ENCODE results near the gene MAD2L1. TPM values are rescaled to one million over a fixed set of nuclear protein-coding genes. Genes with fewer than 3 reads are reported as not detected.

MAD2L1 gene
- total RNA-seq (2022; extraction: Qiagen RNA extraction; ENCODE audit: low read depth), result 45.7 to 68.7 TPM (median 53.1 TPM) in 5 replicates

DNA sequence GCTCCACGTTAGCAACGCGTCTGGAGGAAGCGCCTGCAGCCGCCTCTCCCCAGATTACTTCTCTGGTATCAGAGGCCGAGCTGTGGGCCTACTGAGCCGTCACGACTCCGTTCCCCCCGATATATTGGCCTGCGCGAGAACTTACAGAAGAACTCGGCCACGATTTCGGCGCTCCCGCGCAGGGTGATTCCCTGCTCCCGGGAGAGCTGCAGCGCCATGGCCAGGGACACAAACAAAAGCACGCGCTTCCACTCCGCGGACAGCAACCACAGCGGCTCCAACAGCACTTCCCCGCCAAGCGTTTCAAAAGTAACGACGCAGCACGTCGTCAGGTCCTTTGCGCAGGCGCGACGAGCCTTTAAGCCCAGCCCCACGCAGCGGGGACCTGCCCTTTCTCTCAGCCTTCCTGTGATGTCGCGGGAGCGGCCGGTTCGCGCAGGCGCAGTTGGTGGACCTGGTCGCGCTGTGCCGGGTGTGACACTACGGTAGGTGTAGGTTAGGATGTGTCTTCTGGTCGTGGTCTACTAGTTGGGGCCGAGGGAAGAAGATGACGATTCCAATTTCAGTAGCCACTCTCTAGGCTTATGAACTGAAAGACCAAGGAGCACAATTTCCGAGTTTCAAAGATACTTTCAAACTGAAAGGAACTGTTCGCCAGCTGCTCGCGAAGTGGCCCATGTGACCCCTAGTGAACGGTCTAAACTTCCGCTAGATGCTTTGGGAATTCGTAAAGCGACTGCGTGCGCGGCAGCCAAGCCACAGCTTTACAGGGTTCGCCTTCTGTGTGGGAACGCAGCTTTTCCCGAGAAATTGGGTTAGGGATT lies at the start of gene MAD2L1:
Gene MAD2L1, minus strand, starts transcription at position 332 of the 824 bp plus-strand sequence. Its CDS starts 114 bp downstream, at position 218.

All from A549 treated with ZK216348 at 1 μM for 4 hours (cell line).